ENCODE results near the gene EPHA5. TPM values are rescaled to one million over a fixed set of nuclear protein-coding genes. Genes with fewer than 3 reads are reported as not detected.

Gene EPHA5
- total and polyA plus RNA-seq, 8 donors, result 0.08 to 1.8 (median 0.51) TPM; not detected in 2

- no peak for TF ChIP-seq CTCF (IDR thresholded peaks at IDR 0.05)
- no peak for TF ChIP-seq POLR2AphosphoS5 (IDR thresholded peaks at IDR 0.05)
- TF ChIP-seq EP300 (IDR thresholded peaks at IDR 0.05), result no peak
- no peak for TF ChIP-seq POLR2A (IDR thresholded peaks at IDR 0.05)
Observed at GRCh38 chr4:65559270-65559669, 111.0 kb downstream of the EPHA5 start.

GRCh38 chr4:65552057-65552456 is 118.2 kb downstream of the EPHA5 start:
- intact Hi-C loops (cut with DNase I; ENCODE audit: low total_unique reads), result no loop called here
- Histone ChIP-seq H3K27me3 (no peaks in the 10 kb centered on the region), H3K27ac (no peak overlapping the region), H3K9me3 (no peaks in the 10 kb centered on the region), H3K4me1 (no peaks in the 10 kb centered on the region), H3K36me3 (no peaks in the 10 kb centered on the region), H3K4me3 (no peak overlapping the region)
- 82 to 89% (median 86%) methylated on average over 8 of the region's 8 CpGs for WGBS, 5 donors
- TF ChIP-seq POLR2A (IDR thresholded peaks at IDR 0.05), result no peak
- no peak for DNase-seq

More at GRCh38 chr4:65559270-65559669, 111.0 kb downstream of the EPHA5 start:
- Histone ChIP-seq H3K9me3 (no peaks in the 10 kb centered on the region), H3K4me3 (no peak overlapping the region), H3K36me3 (no peaks in the 10 kb centered on the region), H3K27ac (no peak overlapping the region), H3K4me1 (no peaks in the 10 kb centered on the region), H3K27me3 (no peaks in the 10 kb centered on the region)
- WGBS, 5 donors, result 35 to 47% (median 46%) methylated on average over 4 of the region's 4 CpGs
- DNase-seq, result no peak
- intact Hi-C loops (cut with DNase I; ENCODE audit: low total_unique reads), result no loop called here

GRCh38 chr4:65550500-65550899 is 119.8 kb downstream of the EPHA5 start:
- no peaks in the 10 kb centered on the region for H3K36me3 ChIP-seq
- TF ChIP-seq CTCF (IDR thresholded peaks at IDR 0.05) (no peak), POLR2AphosphoS5 (IDR thresholded peaks at IDR 0.05) (no peak), POLR2A (IDR thresholded peaks at IDR 0.05) (no peak), EP300 (IDR thresholded peaks at IDR 0.05) (no peak)
- no peak overlapping the region for H3K27ac ChIP-seq
- no peak for DNase-seq
- no peak overlapping the region for H3K4me3 ChIP-seq
- H3K9me3 ChIP-seq, result no peaks in the 10 kb centered on the region
- H3K27me3 ChIP-seq, result no peaks in the 10 kb centered on the region
- intact Hi-C loops (cut with DNase I; ENCODE audit: low total_unique reads), result no loop called here
- WGBS, 5 donors, result 84 to 92% (median 91%) methylated on average over 11 of the region's 11 CpGs
- H3K4me1 ChIP-seq, result no peaks in the 10 kb centered on the region

GRCh38 chr4:65546882-65547416 is 123.3 kb downstream of the EPHA5 start:
- WGBS, 5 donors, result 85 to 91% (median 88%) methylated on average over 4 of the region's 4 CpGs
- no peaks in the 10 kb centered on the region for H3K27me3 ChIP-seq
- H3K4me3 ChIP-seq, result no peak overlapping the region
- no peaks in the 10 kb centered on the region for H3K36me3 ChIP-seq
- TF ChIP-seq CTCF (IDR thresholded peaks at IDR 0.05) (no peak), EP300 (IDR thresholded peaks at IDR 0.05) (no peak), POLR2A (IDR thresholded peaks at IDR 0.05) (no peak), POLR2AphosphoS5 (IDR thresholded peaks at IDR 0.05) (no peak)
- H3K4me1 ChIP-seq, result no peaks in the 10 kb centered on the region
- H3K9me3 ChIP-seq, result peaks cover 0 to 5% (median 0%) of the 10 kb centered on the region in 4 donors
- no peak for DNase-seq
- intact Hi-C loops (cut with DNase I; ENCODE audit: low total_unique reads), result no loop called here
- H3K27ac ChIP-seq, result no peak overlapping the region

GRCh38 chr4:65538571-65538970 is 131.7 kb downstream of the EPHA5 start:
- Histone ChIP-seq H3K36me3 (no peaks in the 10 kb centered on the region), H3K4me1 (no peaks in the 10 kb centered on the region), H3K4me3 (no peak overlapping the region), H3K27me3 (no peaks in the 10 kb centered on the region), H3K9me3 (no peaks in the 10 kb centered on the region), H3K27ac (no peak overlapping the region)
- TF ChIP-seq EP300 (IDR thresholded peaks at IDR 0.05) (no peak), POLR2A (IDR thresholded peaks at IDR 0.05) (no peak), CTCF (IDR thresholded peaks at IDR 0.05) (no peak), POLR2AphosphoS5 (IDR thresholded peaks at IDR 0.05) (no peak)
- no peak for DNase-seq
- 79 to 87% (median 83%) methylated on average over 3 of the region's 3 CpGs for WGBS, 5 donors
- intact Hi-C loops (cut with DNase I; ENCODE audit: low total_unique reads), result no loop called here
